Left ventricle myocardium inferior (tissue), 1 donor: ENCODE measurements around the gene ZSCAN2. TPM values are rescaled to one million over a fixed set of nuclear protein-coding genes. Genes with fewer than 3 reads are reported as not detected.
A peak's percentile ranks its signal among the peaks of the same experiment; 100 is the strongest.

Source experiments
- DNase-seq: peaks from one replicate; pipeline ENCODE4 v3.0.0-alpha.2; 2020
- H3K27ac ChIP-seq: fragments of 200-600 bp; replicated peaks from 2 replicates; pipeline ENCODE4 v1.8.0; 2021
- H3K27me3 ChIP-seq: fragments of 200-600 bp; 2 replicates; pipeline ENCODE4 v1.8.0; 2021; ENCODE audit warnings: low read depth
- H3K36me3 ChIP-seq: fragments of 200-600 bp; 2 replicates; pipeline ENCODE4 v1.8.0; 2021
- H3K4me1 ChIP-seq: fragments of 200-600 bp; 2 replicates; pipeline ENCODE4 v1.8.0; 2021
- H3K4me3 ChIP-seq: fragments of 200-600 bp; 2 replicates; pipeline ENCODE4 v1.8.0; 2021; ENCODE audit warnings: mild to moderate bottlenecking, moderate library complexity
- H3K9me3 ChIP-seq: fragments of 200-600 bp; replicated peaks from 2 replicates; pipeline ENCODE4 v1.8.0; 2021
- CTCF ChIP-seq: fragments of 200-600 bp; IDR thresholded peaks from 2 replicates; pipeline ENCODE4 v1.8.0; 2021; ENCODE audit warnings: antibody characterized with exemption, mild to moderate bottlenecking, borderline replicate concordance
- intact Hi-C: fragments of 100-400 bp; cut with micrococcal nuclease; formaldehyde crosslinking; loops from one replicate; pipeline ENCODE4 v1.11.0; 2022
- total RNA-seq: library from RNA; stranded (reverse); fragmentation: NEBNext Ultra II Directional; extraction: Animal tissue kit (Norgen Biotek cat#: 25700); gene quantifications from one replicate; pipeline ENCODE4 v1.2.1, GENCODE V29; 2021
- donor health status: DM: no; HTN: yes; CAD: no; lungs with severe emphysema.

Gene ZSCAN2
- total RNA-seq, 1 donor from 2014 or later: 7.4 TPM

- Histone ChIP-seq H3K9me3 (peaks cover 32% of the 10 kb centered on the region), H3K27me3 (no peaks in the 10 kb centered on the region), H3K36me3 (peaks cover 33% of the 10 kb centered on the region), H3K4me1 (no peaks in the 10 kb centered on the region), H3K27ac (peak overlapping the region; percentile 8), H3K4me3 (no peak overlapping the region)
- no peak for TF ChIP-seq CTCF
- intact Hi-C loops: no loop called here
- no peak for DNase-seq
Measured at GRCh38 chr15:84624359-84624758, 23.6 kb downstream of the ZSCAN2 start.

- no peak for TF ChIP-seq CTCF
- Histone ChIP-seq H3K4me3 (no peak overlapping the region), H3K27ac (peak overlapping the region; percentile 8), H3K27me3 (no peaks in the 10 kb centered on the region), H3K36me3 (peaks cover 33% of the 10 kb centered on the region), H3K9me3 (peaks cover 26% of the 10 kb centered on the region), H3K4me1 (peaks cover 2% of the 10 kb centered on the region)
- intact Hi-C loops: no loop called here
- DNase-seq: no peak
Measured at GRCh38 chr15:84625123-84625522, 24.3 kb downstream of the ZSCAN2 start.

GRCh38 chr15:84629033-84629432, 28.2 kb downstream of the ZSCAN2 start:
- intact Hi-C loops: no loop called here
- DNase-seq: no peak
- peaks cover 39% of the 10 kb centered on the region for H3K4me1 ChIP-seq
- TF ChIP-seq CTCF: no peak
- H3K9me3 ChIP-seq: no peaks in the 10 kb centered on the region
- H3K27ac ChIP-seq: no peak overlapping the region
- H3K36me3 ChIP-seq: no peaks in the 10 kb centered on the region
- H3K4me3 ChIP-seq: no peak overlapping the region
- no peaks in the 10 kb centered on the region for H3K27me3 ChIP-seq

GRCh38 chr15:84631706-84632272, 31.0 kb downstream of the ZSCAN2 start:
- peaks cover 9% of the 10 kb centered on the region for H3K36me3 ChIP-seq

GRCh38 chr15:84633311-84634227, 32.8 kb downstream of the ZSCAN2 start:
- Histone ChIP-seq H3K27ac (peak overlapping the region; percentile 99), H3K4me3 (peak overlapping the region; percentile 83), H3K27me3 (no peaks in the 10 kb centered on the region), H3K36me3 (peaks cover 25% of the 10 kb centered on the region), H3K9me3 (no peaks in the 10 kb centered on the region), H3K4me1 (peaks cover 76% of the 10 kb centered on the region)
- intact Hi-C loops: no loop called here
- peak; percentile 76 for DNase-seq
- no peak for TF ChIP-seq CTCF

More at GRCh38 chr15:84631706-84632272, 31.0 kb downstream of the ZSCAN2 start:
- no peaks in the 10 kb centered on the region for H3K27me3 ChIP-seq
- no peaks in the 10 kb centered on the region for H3K9me3 ChIP-seq
- H3K4me1 ChIP-seq: peaks cover 65% of the 10 kb centered on the region
- DNase-seq: no peak
- H3K27ac ChIP-seq: peak overlapping the region; percentile 99
- intact Hi-C loops: no loop called here
- no peak for TF ChIP-seq CTCF
- H3K4me3 ChIP-seq: peak overlapping the region; percentile 83
